Lung (tissue), 12 donors: Measurements from ENCODE around the gene LIPA. TPM values are rescaled to one million over a fixed set of nuclear protein-coding genes. Genes with fewer than 3 reads are reported as not detected.

Experiments
- ATAC-seq: fragments of 200-7000 bp; cut with Tn5 transposase; one replicate; pipeline ENCODE4 v1.9.1; 2020; ENCODE audit warnings: moderate number of reproducible peaks; ENCODE audit not compliant: insufficient read depth, low FRiP score
- DNase-seq, 3 donors: peaks; one replicate each; pipeline ENCODE4 v3.0.0-alpha.2; 2013 to 2017
- H3K27ac ChIP-seq, 2 donors: one replicate each; pipeline ENCODE4 v1.5.1; 2013; ENCODE audit warnings: mild to moderate bottlenecking in 2 of 2, moderate library complexity in 2 of 2, control low read depth in 1 of 2, inconsistent platforms in 1 of 2, low read depth in 1 of 2, low read length in 1 of 2
- H3K27me3 ChIP-seq, 3 donors: one replicate each; pipeline ENCODE4 v1.5.1; 2013; ENCODE audit warnings: low read length in 2 of 3; ENCODE audit not compliant: control insufficient read depth in 3 of 3, insufficient read depth in 3 of 3
- H3K36me3 ChIP-seq, 4 donors: one replicate each; pipeline ENCODE4 v1.5.1; 2013; ENCODE audit warnings: low read length in 4 of 4, mild to moderate bottlenecking in 1 of 4, moderate library complexity in 1 of 4; ENCODE audit not compliant: control insufficient read depth in 4 of 4, insufficient read depth in 4 of 4
- H3K4me1 ChIP-seq, 5 donors: one replicate each; pipeline ENCODE4 v1.5.1; 2013; ENCODE audit warnings: low read length in 5 of 5, mild to moderate bottlenecking in 2 of 5, moderate library complexity in 1 of 5; ENCODE audit not compliant: control insufficient read depth in 5 of 5, insufficient read depth in 5 of 5
- H3K4me3 ChIP-seq: one replicate; pipeline ENCODE4 v1.5.1; 2013; ENCODE audit warnings: mild to moderate bottlenecking, control low read depth, moderate library complexity
- H3K9ac ChIP-seq, 2 donors: one replicate each; pipeline ENCODE4 v1.5.1; 2013; ENCODE audit warnings: low read length in 2 of 2, control low read depth in 1 of 2; ENCODE audit not compliant: insufficient read depth in 1 of 2
- H3K9me3 ChIP-seq, 4 donors: one replicate each; pipeline ENCODE4 v1.5.1; 2013; ENCODE audit warnings: low read length in 3 of 4, mild to moderate bottlenecking in 1 of 4, moderate library complexity in 1 of 4; ENCODE audit not compliant: control insufficient read depth in 4 of 4, insufficient read depth in 3 of 4
- CTCF ChIP-seq: IDR thresholded peaks from 2 replicates; pipeline ENCODE4 v1.5.1; 2012; ENCODE audit warnings: mild to moderate bottlenecking; ENCODE audit errors: control extremely low read depth, extremely low read depth
- WGBS, 2 donors: extraction: QIAGEN DNeasy Blood & Tissue Kit; methylation state at CpG; one replicate each; pipeline ENCODE4 v1.1.7; 2013; 5-methylcytosine and 5-hydroxymethylcytosine counted together
- polyA plus RNA-seq, 2 donors: library from polyadenylated mRNA; stranded (reverse); fragments of 200-250 nt; gene quantifications; one replicate each; pipeline ENCODE4 v1.2.1, GENCODE V29; 2013
- total RNA-seq, 2 donors: library from RNA; depleted of rRNA in 1 of 2; stranded (reverse); fragments of >200 nt in 1 of 2; gene quantifications; one replicate each; pipeline ENCODE4 v1.2.1, GENCODE V29; 2014 to 2021
- donor health status: control.
- donor health status: control.
- donor health status: Bipolar disorder and iron deficiency.
- donor health status: healthy.
- donor health status: DM: yes; HTN: yes; CAD: no.

LIPA gene
- total and polyA plus RNA-seq, 4 donors, result 24.0 to 140 (median 71.7) TPM

DNA sequence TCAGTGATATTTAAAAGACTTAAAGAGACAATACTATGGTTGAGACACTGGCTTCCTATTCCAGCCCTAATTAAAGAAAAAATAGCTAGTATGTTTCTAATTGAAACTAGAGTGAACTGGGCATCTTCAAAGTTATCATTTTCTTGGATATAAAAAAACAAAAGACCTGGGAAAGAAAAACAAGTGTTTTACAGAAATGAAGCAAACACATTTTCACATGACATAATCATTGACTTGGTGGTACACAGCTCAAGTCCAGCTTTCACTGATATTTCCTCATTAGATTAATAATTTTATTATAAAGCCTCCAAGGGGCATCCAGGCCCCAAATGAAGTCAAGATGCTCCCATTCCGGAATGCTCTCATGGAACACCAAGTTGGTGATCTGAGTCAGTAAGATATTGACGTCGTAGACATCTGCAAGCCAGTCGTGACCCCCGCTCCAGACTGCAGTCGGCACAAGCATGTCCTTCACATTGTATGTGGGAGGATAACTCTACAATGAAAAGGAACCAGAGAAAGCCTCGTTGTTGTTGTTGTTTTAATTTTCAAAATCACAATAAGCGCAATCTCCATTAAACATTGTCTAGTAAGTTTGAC lies 36.9 kb downstream of the LIPA start:
- Histone ChIP-seq H3K9me3 (no peaks in the 10 kb centered on the region), H3K4me3 (no peak overlapping the region), H3K27ac (no peak overlapping the region), H3K27me3 (peaks cover 0 to 12% (median 6%) of the 10 kb centered on the region in 3 donors), H3K9ac (no peak overlapping the region), H3K4me1 (peaks cover 0 to 6% (median under 1%) of the 10 kb centered on the region in 5 donors), H3K36me3 (peaks cover 0 to 8% (median 4%) of the 10 kb centered on the region in 4 donors)
- no peak for ATAC-seq
- 93 to 94% methylated on average over 8 of the region's 8 CpGs for WGBS, 2 donors
- DNase-seq, result no peak
- TF ChIP-seq CTCF, result no peak

GRCh38 chr10:89213191-89213808 lies 38.3 kb downstream of the LIPA start:
- Histone ChIP-seq H3K27me3 (peaks cover 0 to 26% (median 20%) of the 10 kb centered on the region in 3 donors), H3K9ac (no peak overlapping the region), H3K9me3 (no peaks in the 10 kb centered on the region), H3K36me3 (peaks cover 0 to 8% (median 2%) of the 10 kb centered on the region in 4 donors), H3K4me3 (no peak overlapping the region), H3K4me1 (peaks cover 0 to 8% (median under 1%) of the 10 kb centered on the region in 5 donors), H3K27ac (no peak overlapping the region)
- TF ChIP-seq CTCF, result peak; percentile 40
- ATAC-seq (no peak), DNase-seq (peak in 2 of 3 donors; percentile 71 to 78)
- 40 to 44% methylated on average over 8 of the region's 8 CpGs for WGBS, 2 donors

- H3K36me3 ChIP-seq, result peaks cover 0 to 8% (median 2%) of the 10 kb centered on the region in 4 donors
- H3K9me3 ChIP-seq, result no peaks in the 10 kb centered on the region
- H3K27me3 ChIP-seq, result peaks cover 0 to 47% (median 41%) of the 10 kb centered on the region in 3 donors
- ATAC-seq, result no peak
- peaks cover 0 to 23% (median 13%) of the 10 kb centered on the region in 5 donors for H3K4me1 ChIP-seq
- H3K4me3 ChIP-seq, result no peak overlapping the region
- TF ChIP-seq CTCF, result no peak
- no peak overlapping the region for H3K9ac ChIP-seq
- WGBS, 2 donors, result 93 to 94% methylated on average over 3 of the region's 3 CpGs
- no peak overlapping the region for H3K27ac ChIP-seq
- no peak for DNase-seq
These were observed 40.7 kb downstream of the LIPA start for GRCh38 chr10:89210794-89211425.
